ENCODE measurements around the gene DOCK6.
A peak's percentile ranks its signal among the peaks of the same experiment; 100 is the strongest.

Gene DOCK6

GRCh38 chr19:11243798-11244169, 18.5 kb downstream of the DOCK6 start:
- DNase-seq (ENCODE audit: low spot score): no peak
- no peak for TF ChIP-seq CTCF (IDR thresholded peaks at IDR 0.05; ENCODE audit: extremely low read depth, insufficient read depth, missing control alignments)
- in situ Hi-C loops (cut with MboI; ENCODE audit: low pct_unique_long_range_greater_than_20kb, low sequenced_read_pairs, unreplicated experiment): no loop called here

GRCh38 chr19:11242864-11243797, 19.2 kb downstream of the DOCK6 start:
- in situ Hi-C loops (cut with MboI; ENCODE audit: low pct_unique_long_range_greater_than_20kb, low sequenced_read_pairs, unreplicated experiment): no loop called here
- TF ChIP-seq CTCF (IDR thresholded peaks at IDR 0.05; ENCODE audit: extremely low read depth, insufficient read depth, missing control alignments): peak; percentile 60
- DNase-seq (ENCODE audit: low spot score): peak; percentile 98

GRCh38 chr19:11242025-11242424, 20.3 kb downstream of the DOCK6 start:
- in situ Hi-C loops (cut with MboI; ENCODE audit: low pct_unique_long_range_greater_than_20kb, low sequenced_read_pairs, unreplicated experiment): no loop called here

GRCh38 chr19:11240008-11240444, 22.3 kb downstream of the DOCK6 start:
- in situ Hi-C loops (cut with MboI; ENCODE audit: low pct_unique_long_range_greater_than_20kb, low sequenced_read_pairs, unreplicated experiment): no loop called here
- no peak for DNase-seq (ENCODE audit: low spot score)
- TF ChIP-seq CTCF (IDR thresholded peaks at IDR 0.05; ENCODE audit: extremely low read depth, insufficient read depth, missing control alignments): no peak

More at GRCh38 chr19:11242025-11242424, 20.3 kb downstream of the DOCK6 start:
- no peak for TF ChIP-seq CTCF (IDR thresholded peaks at IDR 0.05; ENCODE audit: extremely low read depth, insufficient read depth, missing control alignments)
- DNase-seq (ENCODE audit: low spot score): no peak

- TF ChIP-seq CTCF (IDR thresholded peaks at IDR 0.05; ENCODE audit: extremely low read depth, insufficient read depth, missing control alignments): no peak
- no peak for DNase-seq (ENCODE audit: low spot score)
- in situ Hi-C loops (cut with MboI; ENCODE audit: low pct_unique_long_range_greater_than_20kb, low sequenced_read_pairs, unreplicated experiment): no loop called here
Observed at GRCh38 chr19:11239377-11240000, 22.8 kb downstream of the DOCK6 start, which contains the start of gene ANGPTL8. ANGPTL8 (plus strand) TSS chr19:11239619; CDS start chr19:11239638, 19 bp downstream.

- in situ Hi-C loops (cut with MboI; ENCODE audit: low pct_unique_long_range_greater_than_20kb, low sequenced_read_pairs, unreplicated experiment): no loop called here
- no peak for TF ChIP-seq CTCF (IDR thresholded peaks at IDR 0.05; ENCODE audit: extremely low read depth, insufficient read depth, missing control alignments)
- no peak for DNase-seq (ENCODE audit: low spot score)
Observed at GRCh38 chr19:11238781-11239376, 23.4 kb downstream of the DOCK6 start.
